Lower leg skin (tissue), 4 donors: ENCODE results near the gene FAF2. TPM values are rescaled to one million over a fixed set of nuclear protein-coding genes. Genes with fewer than 3 reads are reported as not detected.
A peak's percentile ranks its signal among the peaks of the same experiment; 100 is the strongest.
"Not testable (repeated sequence)": the region's sequence is repeated elsewhere in the genome, so short reads cannot be mapped to it uniquely, and the experiment has no call there.

Source experiments
- DNase-seq, 2 donors: peaks; one replicate each; pipeline ENCODE4 v3.0.0-alpha.2; 2019; ENCODE audit warnings: low spot score in 2 of 2
- H3K4me3 ChIP-seq: fragments of 200-600 bp; sonication (generic); 2 replicates; pipeline ENCODE4 v1.5.1; 2017; ENCODE audit warnings: mild to moderate bottlenecking, low read depth; ENCODE audit not compliant: poor library complexity, severe bottlenecking
- POLR2A ChIP-seq, 2 donors: fragments of 450-650 bp; IDR thresholded peaks; one replicate each; pipeline ENCODE4 v1.6.1; 2016 to 2017; ENCODE audit warnings: antibody characterized with exemption in 2 of 2, mild to moderate bottlenecking in 1 of 2, moderate library complexity in 1 of 2
- WGBS, 2 donors: methylation state at CpG; one replicate each; pipeline ENCODE4 v1.1.5; 2018; 5-methylcytosine and 5-hydroxymethylcytosine counted together
- intact Hi-C: fragments of 100-400 bp; cut with DNase I; formaldehyde crosslinking; loops from one replicate; pipeline ENCODE4 v1.15.0; 2023; ENCODE audit warnings: low total_unique reads
- total RNA-seq, 4 donors: library from RNA; depleted of rRNA; stranded (reverse); fragments of >200 nt; gene quantifications; one replicate each; pipeline ENCODE4 v1.1.0, GENCODE V29; 2016
- TF ChIP-seq, protein P1 (sequence below), 3 donors: fragments of 450-650 bp; IDR thresholded peaks; one replicate each; pipeline ENCODE4 v1.5.1; 2016; ENCODE audit warnings: antibody characterized with exemption in 3 of 3, mild to moderate bottlenecking in 3 of 3, moderate library complexity in 2 of 3

The FAF2 gene
- total RNA-seq, 4 donors from 2014 or later: 32.6 to 35.8 (median 33.7) TPM

DNA sequence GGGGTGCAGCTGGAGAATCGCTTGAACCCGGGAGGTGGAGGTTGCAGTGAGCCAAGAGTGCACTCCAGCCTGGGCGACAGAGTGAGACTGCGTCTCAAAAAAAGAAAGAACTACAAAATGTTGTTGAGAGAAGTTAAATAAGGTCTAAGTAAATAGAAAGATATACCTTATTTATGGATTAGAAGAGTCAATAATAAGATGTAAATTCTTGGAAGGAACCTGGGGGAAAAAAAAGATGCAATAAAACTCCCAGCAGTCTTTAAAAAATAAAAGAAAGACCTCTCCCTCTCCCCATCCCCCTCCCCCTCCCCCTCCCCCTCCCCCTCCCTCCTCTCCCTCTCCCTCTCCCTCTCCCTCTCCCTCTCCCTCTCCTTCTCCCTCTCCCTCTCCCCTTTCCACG lies 15.5 kb upstream of the FAF2 start:
- TF ChIP-seq, protein P1, sequence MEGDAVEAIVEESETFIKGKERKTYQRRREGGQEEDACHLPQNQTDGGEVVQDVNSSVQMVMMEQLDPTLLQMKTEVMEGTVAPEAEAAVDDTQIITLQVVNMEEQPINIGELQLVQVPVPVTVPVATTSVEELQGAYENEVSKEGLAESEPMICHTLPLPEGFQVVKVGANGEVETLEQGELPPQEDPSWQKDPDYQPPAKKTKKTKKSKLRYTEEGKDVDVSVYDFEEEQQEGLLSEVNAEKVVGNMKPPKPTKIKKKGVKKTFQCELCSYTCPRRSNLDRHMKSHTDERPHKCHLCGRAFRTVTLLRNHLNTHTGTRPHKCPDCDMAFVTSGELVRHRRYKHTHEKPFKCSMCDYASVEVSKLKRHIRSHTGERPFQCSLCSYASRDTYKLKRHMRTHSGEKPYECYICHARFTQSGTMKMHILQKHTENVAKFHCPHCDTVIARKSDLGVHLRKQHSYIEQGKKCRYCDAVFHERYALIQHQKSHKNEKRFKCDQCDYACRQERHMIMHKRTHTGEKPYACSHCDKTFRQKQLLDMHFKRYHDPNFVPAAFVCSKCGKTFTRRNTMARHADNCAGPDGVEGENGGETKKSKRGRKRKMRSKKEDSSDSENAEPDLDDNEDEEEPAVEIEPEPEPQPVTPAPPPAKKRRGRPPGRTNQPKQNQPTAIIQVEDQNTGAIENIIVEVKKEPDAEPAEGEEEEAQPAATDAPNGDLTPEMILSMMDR (IDR thresholded peaks at IDR 0.05): no peak
- TF ChIP-seq POLR2A (IDR thresholded peaks at IDR 0.05): no peak
- 92 to 95% methylated on average over 5 of the region's 5 CpGs for WGBS, 2 donors
- peak in 1 of 2 donors; percentile 60 for DNase-seq
- intact Hi-C loops: no loop called here
- H3K4me3 ChIP-seq: no peak overlapping the region

DNA sequence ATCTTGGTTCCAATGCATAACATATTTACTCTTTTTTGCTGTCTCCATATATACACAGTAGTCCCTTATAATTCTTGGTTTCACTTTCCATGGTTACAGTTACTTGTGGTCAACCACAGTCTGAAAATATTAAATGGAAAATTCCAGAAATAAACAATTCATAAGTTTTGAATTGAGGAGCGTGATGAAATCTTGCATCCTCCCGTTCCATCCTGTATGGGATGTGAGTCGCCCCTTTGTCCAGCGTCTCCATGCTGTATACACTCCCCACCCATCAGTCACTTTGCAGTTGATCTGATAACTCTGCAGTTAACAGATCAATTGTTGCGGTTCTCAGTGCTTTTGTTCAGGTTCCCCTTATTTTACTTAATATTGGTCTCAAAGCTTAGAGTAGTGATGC lies 11.5 kb upstream of the FAF2 start:
- DNase-seq: peak in 1 of 2 donors; percentile 8
- intact Hi-C loops: loop anchor here (5.0 kb wide), 1 partner anchor 734 kb away; no protein-coding TSS in a partner anchor
- no peak overlapping the region for H3K4me3 ChIP-seq
- TF ChIP-seq, protein P1 (IDR thresholded peaks at IDR 0.05): no peak
- no peak for TF ChIP-seq POLR2A (IDR thresholded peaks at IDR 0.05)
- WGBS, 2 donors: 30% methylated on average over 5 of the region's 5 CpGs

GRCh38 chr5:176438959-176439757 lies 9.0 kb upstream of the FAF2 start:
- TF ChIP-seq, protein P1 (IDR thresholded peaks at IDR 0.05): no peak
- no peak for TF ChIP-seq POLR2A (IDR thresholded peaks at IDR 0.05)

GRCh38 chr5:176440927-176441706 lies 7.1 kb upstream of the FAF2 start:
- TF ChIP-seq, protein P1 (IDR thresholded peaks at IDR 0.05): no peak
- no peak for TF ChIP-seq POLR2A (IDR thresholded peaks at IDR 0.05)
- WGBS, 2 donors: 69 to 72% methylated on average over 10 of the region's 10 CpGs
- peak in 1 of 2 donors; percentile 40 for DNase-seq
- intact Hi-C loops: no loop called here
- H3K4me3 ChIP-seq: no peak overlapping the region

More at GRCh38 chr5:176438959-176439757, 9.0 kb upstream of the FAF2 start:
- H3K4me3 ChIP-seq: no peak overlapping the region
- intact Hi-C loops: loop anchor here (5.0 kb wide), 1 partner anchor 737 kb away; no protein-coding TSS in a partner anchor
- WGBS, 2 donors: 79 to 82% methylated on average over 12 of the region's 12 CpGs
- DNase-seq: peak in 1 of 2 donors; percentile 5

- WGBS, 2 donors: 25 to 27% methylated on average over 5 of the region's 5 CpGs
- intact Hi-C loops: no loop called here
- DNase-seq: peak in 1 of 2 donors; percentile 45
- H3K4me3 ChIP-seq: no peak overlapping the region
- TF ChIP-seq POLR2A (IDR thresholded peaks at IDR 0.05): no peak
- TF ChIP-seq, protein P1 (IDR thresholded peaks at IDR 0.05): no peak
Measured at GRCh38 chr5:176441921-176442323, 6.3 kb upstream of the FAF2 start.

- DNase-seq, H3K4me3 ChIP-seq, intact Hi-C loops: not testable (repeated sequence)
- 72 to 76% methylated on average over 4 of the region's 4 CpGs for WGBS, 2 donors
Measured at GRCh38 chr5:176442911-176443310, 5.3 kb upstream of the FAF2 start.
